ENCODE results near the gene GET4. TPM values are rescaled to one million over a fixed set of nuclear protein-coding genes. Genes with fewer than 3 reads are reported as not detected.
A peak's percentile ranks its signal among the peaks of the same experiment; 100 is the strongest.
"Not testable (repeated sequence)": the region's sequence is repeated elsewhere in the genome, so short reads cannot be mapped to it uniquely, and the experiment has no call there.

GET4 gene
- total RNA-seq, 2 donors from 2014 or later, result 42.8 to 44.5 TPM

- no peaks in the 10 kb centered on the region for H3K36me3 Mint-ChIP-seq
- H3K4me3 Mint-ChIP-seq, result peak overlapping the region; percentile 37
- no peak for ATAC-seq
- H3K27ac Mint-ChIP-seq, result peak overlapping the region in 1 of 2 donors; percentile 93
- no peaks in the 10 kb centered on the region for H3K27me3 Mint-ChIP-seq
- peaks cover 3% of the 10 kb centered on the region for H3K9me3 Mint-ChIP-seq
- H3K4me1 Mint-ChIP-seq (ENCODE audit: low read depth in 2 of 2), result peaks cover 21 to 47% of the 10 kb centered on the region in 2 donors
- DNase-seq (ENCODE audit: low spot score), result no peak
Measured at GRCh38 chr7:919114-919442, 42.7 kb downstream of the GET4 start.

DNA sequence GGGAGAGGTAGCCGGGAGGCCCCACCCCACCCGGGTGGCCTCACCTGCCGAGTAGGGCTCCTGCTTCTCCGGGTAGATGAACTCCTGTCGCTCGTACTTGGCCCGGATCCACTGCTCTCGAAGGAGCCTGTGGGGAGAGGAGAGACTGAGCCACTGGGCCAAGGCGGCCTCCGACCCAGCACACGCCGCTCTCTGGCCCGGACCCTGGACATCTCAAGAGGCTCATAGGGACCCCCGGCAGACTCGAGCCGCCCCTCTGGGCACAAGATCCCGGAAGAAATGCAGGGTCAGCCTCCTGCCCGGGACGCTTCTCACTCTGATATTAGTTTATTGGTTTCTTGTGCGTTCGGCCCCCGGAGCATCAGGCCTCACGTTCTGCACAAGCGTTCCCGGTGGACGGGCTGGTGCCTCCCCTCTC is 43.6 kb downstream of the GET4 start:
- H3K4me1 Mint-ChIP-seq (ENCODE audit: low read depth in 2 of 2), result peaks cover 21 to 54% of the 10 kb centered on the region in 2 donors
- no peaks in the 10 kb centered on the region for H3K27me3 Mint-ChIP-seq
- no peaks in the 10 kb centered on the region for H3K36me3 Mint-ChIP-seq
- H3K4me3 Mint-ChIP-seq, result no peak overlapping the region
- H3K27ac Mint-ChIP-seq, result peak overlapping the region in 1 of 2 donors; percentile 93
- H3K9me3 Mint-ChIP-seq, result peaks cover 3% of the 10 kb centered on the region
- DNase-seq (ENCODE audit: low spot score) (peak; percentile 47), ATAC-seq (no peak)

DNA sequence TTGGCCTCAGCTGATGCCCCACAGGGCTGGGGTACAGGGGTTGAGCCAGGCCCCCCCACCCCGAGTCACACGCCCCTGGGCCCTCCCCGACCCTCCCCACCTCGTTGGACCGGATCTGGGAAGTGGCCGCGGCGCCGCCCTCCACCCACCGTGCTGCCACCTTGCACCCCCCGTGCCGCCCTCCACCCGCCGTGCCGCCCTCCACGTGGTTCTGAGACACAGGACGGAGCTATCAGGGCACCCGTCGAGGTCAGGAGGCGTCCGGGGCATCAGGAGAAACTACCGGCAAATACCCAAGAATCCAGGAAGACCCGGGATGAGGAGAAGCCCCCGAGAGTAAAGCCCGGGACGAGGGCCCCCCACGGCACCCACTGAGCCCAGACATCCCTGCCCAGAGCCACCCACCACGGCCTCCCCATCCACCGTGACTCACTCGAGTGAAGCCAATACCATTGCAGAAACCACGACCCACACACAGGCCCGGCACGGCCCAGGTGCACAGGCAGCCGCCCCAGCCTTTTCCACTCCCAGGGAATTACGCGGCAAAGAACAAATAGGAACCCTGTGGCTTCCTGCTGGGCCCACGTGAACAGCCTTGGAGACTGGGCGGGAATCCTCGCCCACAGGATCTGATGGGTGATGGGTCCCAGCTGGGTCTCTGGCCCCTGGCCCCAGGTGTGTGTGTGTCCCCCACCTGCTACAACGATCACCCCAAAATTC is 44.2 kb downstream of the GET4 start:
- peak overlapping the region; percentile 74 to 96 for H3K27ac Mint-ChIP-seq
- peak overlapping the region; percentile 44 for H3K4me3 Mint-ChIP-seq
- ATAC-seq (no peak), DNase-seq (ENCODE audit: low spot score) (peak; percentile 59)
- peaks cover 22 to 50% of the 10 kb centered on the region in 2 donors for H3K4me1 Mint-ChIP-seq (ENCODE audit: low read depth in 2 of 2)
- H3K9me3 Mint-ChIP-seq, result peaks cover 3% of the 10 kb centered on the region
- no peaks in the 10 kb centered on the region for H3K27me3 Mint-ChIP-seq
- H3K36me3 Mint-ChIP-seq, result no peaks in the 10 kb centered on the region

DNA sequence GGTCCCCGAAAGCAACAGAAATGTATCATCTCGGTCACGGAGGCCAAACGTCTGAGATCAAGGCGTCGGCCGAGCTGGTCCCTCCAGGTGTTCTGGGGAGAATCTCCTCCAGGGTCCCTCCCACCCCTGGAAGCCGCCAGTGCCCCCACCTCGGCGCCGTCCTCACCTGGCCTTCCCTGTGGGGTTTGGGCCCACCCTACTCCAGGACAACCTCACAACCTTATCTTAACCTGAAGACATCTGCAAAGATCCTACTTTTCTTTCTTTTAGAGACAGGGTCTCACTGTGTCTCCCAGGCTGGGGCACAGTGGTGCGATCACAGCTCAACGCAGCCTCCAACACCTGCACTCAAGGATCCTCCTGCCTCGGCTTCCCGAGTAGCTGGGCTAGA is 44.7 kb downstream of the GET4 start:
- H3K4me3 Mint-ChIP-seq, result peak overlapping the region; percentile 44
- no peaks in the 10 kb centered on the region for H3K27me3 Mint-ChIP-seq
- peak; percentile 57 for DNase-seq (ENCODE audit: low spot score)
- peaks cover 3% of the 10 kb centered on the region for H3K9me3 Mint-ChIP-seq
- H3K36me3 Mint-ChIP-seq, result no peaks in the 10 kb centered on the region
- H3K27ac Mint-ChIP-seq, result peak overlapping the region; percentile 74 to 96
- peaks cover 23 to 48% of the 10 kb centered on the region in 2 donors for H3K4me1 Mint-ChIP-seq (ENCODE audit: low read depth in 2 of 2)
- no peak for ATAC-seq

DNA sequence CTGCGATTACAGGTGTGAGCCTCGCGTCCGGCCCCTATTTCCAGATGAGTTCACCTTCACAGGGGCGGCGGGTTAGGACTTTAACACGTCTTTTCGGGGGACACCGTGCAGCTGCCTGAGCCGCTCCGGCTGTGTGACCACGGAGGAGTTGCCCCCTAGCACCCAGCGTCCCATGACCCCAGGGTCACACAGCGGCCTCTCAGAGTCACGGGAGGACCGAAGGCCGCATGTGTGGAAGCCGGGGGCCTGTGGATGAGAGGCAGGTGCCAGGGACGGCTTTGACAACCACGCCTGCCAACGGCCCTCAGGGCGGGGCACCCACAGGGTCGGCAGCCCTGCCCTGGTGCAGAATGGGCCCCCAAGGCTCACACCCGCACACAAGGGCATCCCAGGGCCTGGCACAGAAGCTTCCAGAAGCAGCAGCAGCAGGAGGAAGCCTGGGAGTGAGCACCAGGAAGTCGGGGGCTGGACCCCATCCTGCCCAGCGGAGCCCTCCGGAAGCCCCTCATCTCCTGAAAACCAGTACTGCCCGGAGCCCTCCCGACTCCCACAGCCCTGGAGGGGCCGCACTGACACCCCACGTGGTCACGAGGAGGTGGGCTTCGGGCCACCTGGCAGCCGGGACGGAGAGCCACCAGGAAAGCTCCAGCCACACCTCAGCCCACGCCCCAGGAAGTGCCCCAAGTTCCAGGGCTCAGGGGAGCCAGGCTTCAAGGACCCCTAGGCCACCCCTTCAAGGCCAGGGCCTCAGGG is 45.4 kb downstream of the GET4 start:
- DNase-seq (ENCODE audit: low spot score), result peak; percentile 62

GRCh38 chr7:922334-923107 is 46.2 kb downstream of the GET4 start:
- peak; percentile 92 for DNase-seq (ENCODE audit: low spot score)
- H3K27ac Mint-ChIP-seq, result peak overlapping the region; percentile 74 to 96
- H3K27me3 Mint-ChIP-seq, result no peaks in the 10 kb centered on the region
- H3K4me3 Mint-ChIP-seq, result peak overlapping the region; percentile 76
- peak; percentile 43 to 74 for ATAC-seq
- peaks cover 27 to 51% of the 10 kb centered on the region in 2 donors for H3K4me1 Mint-ChIP-seq (ENCODE audit: low read depth in 2 of 2)
- H3K36me3 Mint-ChIP-seq, result no peaks in the 10 kb centered on the region
- H3K9me3 Mint-ChIP-seq, result peaks cover 3% of the 10 kb centered on the region

More for the DNA sequence above, 45.4 kb downstream of the GET4 start:
- Mint-ChIP-seq H3K9me3 (peaks cover 3% of the 10 kb centered on the region), H3K4me3 (peak overlapping the region; percentile 44), H3K36me3 (no peaks in the 10 kb centered on the region), H3K27ac (peak overlapping the region; percentile 74 to 96), H3K4me1 (ENCODE audit: low read depth in 2 of 2) (peaks cover 21 to 43% of the 10 kb centered on the region in 2 donors), H3K27me3 (no peaks in the 10 kb centered on the region)
- ATAC-seq, result no peak

GRCh38 chr7:923108-924041 is 47.0 kb downstream of the GET4 start:
- Mint-ChIP-seq H3K4me3 (peak overlapping the region; percentile 76), H3K27me3 (no peaks in the 10 kb centered on the region), H3K36me3 (no peaks in the 10 kb centered on the region), H3K27ac (peak overlapping the region; percentile 74 to 96), H3K9me3 (peaks cover 3% of the 10 kb centered on the region), H3K4me1 (ENCODE audit: low read depth in 2 of 2) (peaks cover 33 to 50% of the 10 kb centered on the region in 2 donors)
- DNase-seq (ENCODE audit: low spot score) (peak; percentile 98), ATAC-seq (peak; percentile 86 to 87)

DNA sequence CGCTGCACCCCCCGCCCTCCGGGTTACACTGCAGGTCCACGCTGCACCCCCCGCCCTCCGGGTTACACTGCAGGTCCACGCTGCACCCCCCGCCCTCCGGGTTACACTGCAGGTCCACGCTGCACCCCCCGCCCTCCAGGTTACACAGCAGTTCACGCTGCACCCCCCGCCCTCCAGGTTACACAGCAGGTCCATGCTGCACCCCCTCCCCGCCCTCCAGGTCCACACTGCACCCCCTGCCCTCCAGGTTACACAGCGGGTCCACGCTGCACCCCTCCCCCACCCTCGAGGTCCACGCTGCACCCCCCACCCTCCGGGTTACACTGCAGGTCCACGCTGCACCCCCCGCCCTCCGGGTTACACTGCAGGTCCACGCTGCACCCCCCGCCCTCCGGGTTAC is 47.7 kb downstream of the GET4 start:
- H3K27me3 Mint-ChIP-seq, H3K36me3 Mint-ChIP-seq, H3K9me3 Mint-ChIP-seq, ATAC-seq: not testable (repeated sequence)
- peak; percentile 40 for DNase-seq (ENCODE audit: low spot score)
- Mint-ChIP-seq H3K4me3 (peak overlapping the region; percentile 71), H3K27ac (peak overlapping the region; percentile 59 to 85), H3K4me1 (ENCODE audit: low read depth in 2 of 2) (peaks cover 39 to 54% of the 10 kb centered on the region in 2 donors)

DNA sequence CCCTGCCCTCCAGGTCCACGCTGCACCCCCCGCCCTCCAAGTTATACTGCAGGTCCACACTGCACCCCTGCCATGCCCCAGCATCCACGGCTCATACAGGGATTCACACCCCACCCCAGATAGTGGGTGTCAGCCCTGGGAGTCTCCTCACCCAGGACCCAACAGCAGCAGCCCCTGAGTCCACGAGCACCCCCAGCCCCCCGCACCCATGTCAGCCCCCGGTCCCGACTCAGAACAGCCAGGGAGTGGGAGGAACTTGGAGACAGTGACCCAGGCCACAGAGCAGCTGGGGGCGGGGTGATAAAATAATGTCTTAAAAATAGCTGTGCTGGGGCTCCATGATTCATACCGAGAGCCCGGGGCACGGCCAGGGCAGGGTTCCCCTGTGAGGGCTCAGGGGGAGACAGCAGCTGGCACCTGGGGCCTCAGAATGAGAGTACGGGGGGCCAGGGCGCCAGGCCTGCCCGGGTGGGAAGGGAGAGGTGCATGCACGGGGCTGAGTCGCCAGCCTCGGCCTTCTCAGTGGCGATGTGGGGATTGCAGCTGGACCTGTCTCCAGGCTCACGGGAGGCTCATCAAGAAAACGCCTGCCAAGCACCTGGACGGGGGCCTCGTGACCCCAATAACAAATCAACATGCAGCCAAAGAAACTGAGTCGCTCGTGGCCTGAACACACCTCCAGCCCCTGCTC is 48.3 kb downstream of the GET4 start:
- H3K4me1 Mint-ChIP-seq (ENCODE audit: low read depth in 2 of 2), result peaks cover 39 to 55% of the 10 kb centered on the region in 2 donors
- peak; percentile 87 for DNase-seq (ENCODE audit: low spot score)
- H3K36me3 Mint-ChIP-seq, result no peaks in the 10 kb centered on the region
- H3K27ac Mint-ChIP-seq, result peak overlapping the region; percentile 59 to 85
- H3K27me3 Mint-ChIP-seq, result no peaks in the 10 kb centered on the region
- peak; percentile 54 to 59 for ATAC-seq
- H3K4me3 Mint-ChIP-seq, result peak overlapping the region; percentile 71
- H3K9me3 Mint-ChIP-seq, result no peaks in the 10 kb centered on the region

DNA sequence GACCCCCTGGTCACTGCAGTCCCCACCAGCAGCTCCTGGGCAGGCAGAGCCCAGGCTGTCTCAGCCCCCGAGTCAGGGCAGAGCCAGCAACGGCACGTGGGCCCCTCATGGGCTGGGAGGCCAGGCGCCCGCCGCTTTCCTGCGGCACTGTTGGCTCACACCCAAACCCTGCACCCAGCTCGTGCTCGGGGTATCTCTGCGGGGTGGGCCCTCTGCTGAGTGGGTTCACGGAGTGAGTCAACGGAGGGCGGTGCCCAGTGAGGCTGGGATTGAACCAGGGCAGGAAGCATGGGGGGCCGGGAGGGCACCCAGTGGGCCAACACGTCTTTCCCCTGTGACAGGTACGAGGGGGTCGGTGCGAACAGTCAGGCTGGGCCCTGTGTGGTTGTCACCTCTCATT is 49.2 kb downstream of the GET4 start:
- Mint-ChIP-seq H3K27ac (peak overlapping the region; percentile 51 to 67), H3K27me3 (no peaks in the 10 kb centered on the region), H3K4me1 (ENCODE audit: low read depth in 2 of 2) (peaks cover 46 to 61% of the 10 kb centered on the region in 2 donors), H3K9me3 (no peaks in the 10 kb centered on the region), H3K36me3 (no peaks in the 10 kb centered on the region), H3K4me3 (peak overlapping the region; percentile 66)
- ATAC-seq, result peak in 1 of 2 donors; percentile 52
- peak; percentile 82 for DNase-seq (ENCODE audit: low spot score)

DNA sequence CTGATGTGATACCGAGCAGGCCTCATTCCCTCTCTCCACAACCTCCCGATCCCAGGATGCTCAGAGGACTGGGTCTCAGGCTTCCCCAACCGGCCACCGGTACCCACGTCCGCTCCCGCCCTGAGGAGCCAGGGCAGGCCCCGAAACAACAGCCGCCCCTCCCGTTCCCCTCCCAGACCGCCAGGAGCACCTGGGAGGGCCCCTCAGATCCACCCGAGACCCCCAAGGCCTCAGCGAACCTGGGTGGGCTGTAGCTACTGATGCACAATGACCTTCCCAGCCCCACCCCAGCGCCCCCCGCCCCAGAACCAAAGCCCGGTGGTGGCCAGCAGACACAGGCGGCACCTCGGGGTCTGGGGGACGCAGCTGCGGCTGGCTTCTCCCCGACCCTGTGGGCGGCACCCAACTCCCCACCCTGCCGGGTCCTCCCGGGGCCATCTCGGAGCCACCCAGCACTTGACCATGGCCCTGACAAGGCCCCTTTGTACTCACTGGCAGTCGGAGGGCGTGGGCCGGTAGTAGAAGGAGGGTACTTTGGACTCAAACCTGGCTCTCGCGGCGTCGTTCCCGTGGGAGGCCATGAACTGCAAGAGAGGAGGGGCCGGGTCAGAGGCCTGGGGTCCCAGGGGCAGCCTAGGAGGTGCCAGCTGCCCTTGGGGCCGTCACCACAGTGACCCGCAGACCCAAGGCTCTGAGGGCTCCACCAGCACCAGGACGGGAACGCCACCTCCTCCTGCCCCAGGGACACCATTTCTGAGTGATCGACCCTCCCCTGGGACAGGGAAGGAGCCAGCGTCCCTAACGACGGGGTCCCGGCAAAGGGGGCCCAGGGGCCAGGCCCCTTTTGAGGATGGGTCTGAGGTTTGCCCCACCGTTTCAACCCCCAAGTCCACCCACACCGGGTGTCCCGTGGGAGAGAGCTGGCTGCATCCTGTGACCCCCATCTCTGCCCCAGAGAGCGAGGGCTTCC is 50.0 kb downstream of the GET4 start:
- no peaks in the 10 kb centered on the region for H3K9me3 Mint-ChIP-seq
- no peak for ATAC-seq
- no peaks in the 10 kb centered on the region for H3K36me3 Mint-ChIP-seq
- H3K27ac Mint-ChIP-seq, result peak overlapping the region; percentile 51 to 67
- H3K27me3 Mint-ChIP-seq, result no peaks in the 10 kb centered on the region
- H3K4me3 Mint-ChIP-seq, result peak overlapping the region; percentile 66
- peak; percentile 60 for DNase-seq (ENCODE audit: low spot score)
- peaks cover 46 to 61% of the 10 kb centered on the region in 2 donors for H3K4me1 Mint-ChIP-seq (ENCODE audit: low read depth in 2 of 2)
